GM12872 (cell line): ENCODE data around the gene TBC1D16.

ENCODE experiments used
- CTCF ChIP-seq: IDR thresholded peaks from 3 replicates; pipeline ENCODE4 v1.5.1; 2011; ENCODE audit warnings: low read depth, mild to moderate bottlenecking, low read length, moderate library complexity; ENCODE audit not compliant: insufficient read depth

Gene TBC1D16

GRCh38 chr17:79924639-79924976 is 111.1 kb downstream of the TBC1D16 start:
- TF ChIP-seq CTCF: no peak

GRCh38 chr17:79923974-79924638 is 111.6 kb downstream of the TBC1D16 start:
- TF ChIP-seq CTCF: peak; percentile 63

- no peak for TF ChIP-seq CTCF
Measured at GRCh38 chr17:79922798-79923197, 112.9 kb downstream of the TBC1D16 start.

GRCh38 chr17:79922116-79922601 is 113.5 kb downstream of the TBC1D16 start:
- no peak for TF ChIP-seq CTCF

GRCh38 chr17:79921411-79922115 is 114.1 kb downstream of the TBC1D16 start:
- TF ChIP-seq CTCF: no peak

- no peak for TF ChIP-seq CTCF
Measured at GRCh38 chr17:79920751-79921410, 114.8 kb downstream of the TBC1D16 start.
